ENCODE measurements around the gene TMEM131.

GRCh38 chr2:98037206-98037605, 41.5 kb upstream of the TMEM131 start:
- TF ChIP-seq POLR2A (IDR thresholded peaks at IDR 0.05), result no peak
- no peak for TF ChIP-seq CTCF (IDR thresholded peaks at IDR 0.05)

Measured in sigmoid colon (tissue), 3 donors.